HFFc6 (cell line): ENCODE measurements around the gene CMIP. TPM values are rescaled to one million over a fixed set of nuclear protein-coding genes. Genes with fewer than 3 reads are reported as not detected.

Source experiments
- DNase-seq: peaks from one replicate; pipeline ENCODE4 v3.0.0-alpha.2; 2018
- H3K27ac Mint-ChIP-seq: 2 replicates; pipeline ENCODE4 v1.8.0; 2020; ENCODE audit warnings: mild to moderate bottlenecking, mixed read lengths
- H3K27me3 Mint-ChIP-seq: 2 replicates; pipeline ENCODE4 v1.8.0; 2021; ENCODE audit warnings: mild to moderate bottlenecking, moderate library complexity, mixed read lengths; ENCODE audit not compliant: insufficient read depth
- H3K36me3 Mint-ChIP-seq: 2 replicates; pipeline ENCODE4 v1.8.0; 2021; ENCODE audit warnings: low read depth, mixed read lengths
- H3K4me1 Mint-ChIP-seq: 2 replicates; pipeline ENCODE4 v1.8.0; 2020; ENCODE audit warnings: low read depth, mixed read lengths
- H3K4me3 Mint-ChIP-seq: 2 replicates; pipeline ENCODE4 v1.8.0; 2020; ENCODE audit warnings: mild to moderate bottlenecking, moderate library complexity, mixed read lengths
- H3K9me3 Mint-ChIP-seq: 2 replicates; pipeline ENCODE4 v1.8.0; 2020; ENCODE audit warnings: mild to moderate bottlenecking, mixed read lengths
- total RNA-seq, 6 experiments: library from RNA; stranded (reverse); fragmentation: NEBNext Ultra II Directional; extraction: Animal tissue kit (Norgen Biotek cat#: 25700); gene quantifications; 2 replicates in 1 of 6; 3 replicates in 5 of 6; pipeline ENCODE4 v1.2.3, GENCODE V29; 2021
- TF ChIP-seq, protein P1 (sequence below): fragments of 200-600 bp; sonication (generic); IDR thresholded peaks from 2 replicates; pipeline ENCODE4 v1.5.0; 2021; ENCODE audit warnings: antibody characterized with exemption, mild to moderate bottlenecking

The CMIP gene
- total RNA-seq, 6 experiments from 2014 or later: 35.9 to 48.0 (median 43.5) TPM

DNA sequence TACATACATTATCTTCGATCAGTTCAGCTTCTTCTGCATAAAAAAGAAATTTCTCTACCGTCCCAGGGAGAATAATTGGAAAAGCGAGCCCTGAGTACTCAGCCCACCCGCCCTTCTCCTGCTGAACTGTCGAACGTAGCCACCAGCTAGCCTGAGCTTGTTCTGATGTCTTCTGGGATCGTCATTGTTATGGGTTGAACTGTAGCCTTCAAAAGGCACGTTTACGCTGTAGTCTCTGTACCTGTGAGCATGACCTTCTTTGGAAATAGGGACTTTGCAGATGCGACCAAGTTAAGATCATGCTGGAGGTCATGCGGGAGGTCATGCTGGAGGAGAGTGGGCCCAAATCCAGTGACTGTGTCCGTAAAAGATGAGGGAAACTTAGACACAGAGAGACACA lies 86.2 kb downstream of the CMIP start:
- Mint-ChIP-seq H3K27me3 (peaks cover 5% of the 10 kb centered on the region), H3K27ac (peak overlapping the region; percentile 24; the same call in 1 of the 2 replicates), H3K36me3 (peaks cover 30% of the 10 kb centered on the region), H3K4me1 (peaks cover 74% of the 10 kb centered on the region), H3K9me3 (no peaks in the 10 kb centered on the region), H3K4me3 (no peak overlapping the region)
- TF ChIP-seq, protein P1, sequence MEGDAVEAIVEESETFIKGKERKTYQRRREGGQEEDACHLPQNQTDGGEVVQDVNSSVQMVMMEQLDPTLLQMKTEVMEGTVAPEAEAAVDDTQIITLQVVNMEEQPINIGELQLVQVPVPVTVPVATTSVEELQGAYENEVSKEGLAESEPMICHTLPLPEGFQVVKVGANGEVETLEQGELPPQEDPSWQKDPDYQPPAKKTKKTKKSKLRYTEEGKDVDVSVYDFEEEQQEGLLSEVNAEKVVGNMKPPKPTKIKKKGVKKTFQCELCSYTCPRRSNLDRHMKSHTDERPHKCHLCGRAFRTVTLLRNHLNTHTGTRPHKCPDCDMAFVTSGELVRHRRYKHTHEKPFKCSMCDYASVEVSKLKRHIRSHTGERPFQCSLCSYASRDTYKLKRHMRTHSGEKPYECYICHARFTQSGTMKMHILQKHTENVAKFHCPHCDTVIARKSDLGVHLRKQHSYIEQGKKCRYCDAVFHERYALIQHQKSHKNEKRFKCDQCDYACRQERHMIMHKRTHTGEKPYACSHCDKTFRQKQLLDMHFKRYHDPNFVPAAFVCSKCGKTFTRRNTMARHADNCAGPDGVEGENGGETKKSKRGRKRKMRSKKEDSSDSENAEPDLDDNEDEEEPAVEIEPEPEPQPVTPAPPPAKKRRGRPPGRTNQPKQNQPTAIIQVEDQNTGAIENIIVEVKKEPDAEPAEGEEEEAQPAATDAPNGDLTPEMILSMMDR: no peak
- DNase-seq: no peak

GRCh38 chr16:81531419-81531821 lies 86.8 kb downstream of the CMIP start:
- TF ChIP-seq, protein P1: no peak
- H3K27me3 Mint-ChIP-seq: peaks cover 5% of the 10 kb centered on the region
- peaks cover 30% of the 10 kb centered on the region for H3K36me3 Mint-ChIP-seq
- H3K9me3 Mint-ChIP-seq: no peaks in the 10 kb centered on the region
- peak overlapping the region; percentile 38; the same call in 1 of the 2 replicates for H3K27ac Mint-ChIP-seq
- no peak for DNase-seq
- H3K4me1 Mint-ChIP-seq: peaks cover 68% of the 10 kb centered on the region
- H3K4me3 Mint-ChIP-seq: no peak overlapping the region

DNA sequence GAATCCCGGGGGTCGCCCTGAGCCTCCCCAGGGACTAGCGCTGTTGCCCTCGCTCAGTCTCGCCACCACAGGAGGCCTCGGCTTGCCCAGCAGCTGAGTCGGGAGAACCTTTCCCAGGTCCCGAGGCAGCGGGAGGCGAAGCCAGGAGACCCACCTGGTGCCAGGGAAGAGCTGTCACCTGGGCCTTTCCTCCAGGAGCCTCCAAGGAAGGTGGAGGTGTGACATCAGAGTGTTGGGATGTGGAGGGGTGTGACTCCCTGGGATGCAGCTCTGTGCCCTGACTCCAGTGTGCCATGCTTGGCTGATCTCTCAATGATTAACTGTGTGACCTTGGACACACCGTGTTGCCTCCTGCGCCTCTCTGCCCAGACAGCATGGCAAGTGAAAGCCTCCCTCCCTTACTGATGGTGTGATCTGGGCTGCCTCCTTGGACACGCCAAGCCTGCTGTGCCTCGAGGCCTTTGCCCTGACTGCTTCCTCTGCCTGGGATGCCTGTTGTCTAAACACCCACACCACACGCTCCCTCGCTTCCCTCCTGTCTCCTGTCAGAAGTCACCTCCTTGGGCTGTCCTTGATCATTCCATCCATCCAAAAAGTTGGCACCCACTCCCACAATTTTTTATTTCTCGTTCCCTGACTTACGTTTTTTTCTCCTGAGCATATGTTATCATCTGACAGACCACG lies 88.0 kb downstream of the CMIP start:
- Mint-ChIP-seq H3K9me3 (no peaks in the 10 kb centered on the region), H3K4me3 (no peak overlapping the region), H3K27ac (0 out of 2 replicates have a peak overlapping the region, but pooled peaks have one; percentile 8), H3K36me3 (peaks cover 22% of the 10 kb centered on the region), H3K4me1 (peaks cover 57% of the 10 kb centered on the region), H3K27me3 (peaks cover 5% of the 10 kb centered on the region)
- TF ChIP-seq, protein P1: no peak
- no peak for DNase-seq

DNA sequence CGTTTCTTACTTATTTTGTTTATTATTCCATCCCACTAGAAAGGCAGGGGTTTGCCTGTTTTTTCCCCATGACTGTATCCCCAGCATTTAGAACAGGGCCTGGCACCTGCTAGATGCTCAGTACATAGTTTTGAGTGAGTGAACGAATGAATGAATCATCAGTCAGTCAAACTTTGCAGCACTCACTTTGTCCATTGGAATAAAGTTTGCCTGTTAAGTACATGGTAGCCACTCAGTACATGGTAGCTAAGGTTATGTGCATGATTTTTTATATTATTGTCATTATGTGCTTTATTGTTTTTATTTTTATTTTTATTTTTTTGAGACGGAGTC lies 88.5 kb downstream of the CMIP start:
- Mint-ChIP-seq H3K36me3 (peaks cover 21% of the 10 kb centered on the region), H3K4me1 (peaks cover 61% of the 10 kb centered on the region), H3K27ac (0 out of 2 replicates have a peak overlapping the region, but pooled peaks have one; percentile 8), H3K27me3 (peaks cover 5% of the 10 kb centered on the region), H3K9me3 (no peaks in the 10 kb centered on the region), H3K4me3 (no peak overlapping the region)
- no peak for DNase-seq
- TF ChIP-seq, protein P1: no peak

DNA sequence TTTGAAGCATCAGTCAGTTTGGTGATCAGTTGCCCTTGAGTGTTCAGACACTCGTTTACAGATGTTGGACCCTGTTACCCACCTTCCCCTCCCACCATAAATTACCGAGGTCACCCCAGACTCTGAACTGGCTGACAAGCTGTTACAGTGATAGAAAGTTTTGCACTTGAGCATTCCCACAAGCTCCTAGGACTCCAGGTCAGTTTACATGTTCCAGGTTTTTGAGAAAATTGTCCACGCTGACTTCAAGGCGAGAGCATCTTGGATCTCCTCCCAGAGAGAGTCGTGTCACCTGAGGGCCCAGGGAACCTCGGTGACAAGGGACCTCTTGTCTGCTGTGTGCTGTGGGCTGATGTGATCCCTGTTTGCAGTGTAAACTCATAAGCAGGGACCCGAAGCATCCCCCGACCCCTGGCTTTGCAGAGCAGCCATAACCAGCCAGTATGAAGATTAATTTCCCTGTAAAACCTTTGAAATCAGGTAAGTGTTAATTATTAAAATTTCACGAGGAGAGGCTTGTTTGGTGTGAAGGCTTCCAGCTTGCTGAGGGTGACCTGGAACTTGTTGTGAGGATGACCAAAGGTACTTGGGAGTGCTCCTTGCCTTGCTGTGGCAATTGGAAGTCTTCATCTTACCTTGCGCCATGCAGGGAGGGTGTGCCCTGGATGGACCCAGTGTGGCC lies 91.2 kb downstream of the CMIP start:
- Mint-ChIP-seq H3K4me3 (no peak overlapping the region), H3K4me1 (peaks cover 61% of the 10 kb centered on the region), H3K9me3 (no peaks in the 10 kb centered on the region), H3K27ac (no peak overlapping the region), H3K36me3 (peaks cover 7% of the 10 kb centered on the region), H3K27me3 (no peaks in the 10 kb centered on the region; the same call in 1 of the 2 replicates)
- TF ChIP-seq, protein P1: no peak
- DNase-seq: no peak
